Common myeloid progenitor, CD34-positive (primary cell): ENCODE results near the gene GSS.
A peak's percentile ranks its signal among the peaks of the same experiment; 100 is the strongest.

ENCODE experiments used
- CTCF ChIA-PET: fragments of 350-600 bp; sonication (Branson Sonifier 250); formaldehyde crosslinking; loops from one replicate; lab custom pipeline; 2021; ENCODE audit warnings: antibody characterized with exemption; lab: Charles Lee
- POLR2A ChIA-PET: fragments of 350-600 bp; sonication (Branson Sonifier 250); formaldehyde crosslinking; loops from one replicate; lab custom pipeline; 2021; ENCODE audit warnings: antibody characterized with exemption; lab: Charles Lee
- DNase-seq, 3 donors: peaks; one replicate each; pipeline versions ENCODE4 v3.0.0 to v3.0.0-alpha.2; 2013
- H3K27ac ChIP-seq, 2 experiments: 1 replicate in 1 of 2; 2 replicates in 1 of 2; pipeline ENCODE4 v1.7.0; 2013; ENCODE audit warnings: inconsistent platforms in 2 of 2, low read length in 2 of 2, mild to moderate bottlenecking in 2 of 2, low read depth in 1 of 2, moderate library complexity in 1 of 2; ENCODE audit not compliant: severe bottlenecking in 2 of 2, insufficient read depth in 1 of 2, poor library complexity in 1 of 2
- H3K27me3 ChIP-seq, 5 experiments: replicated peaks in 2 of 5; 1 replicate in 3 of 5; 2 replicates in 2 of 5; pipeline versions ENCODE4 v1.6.1 to v1.7.0; 2013; ENCODE audit warnings: low read length in 4 of 5, mild to moderate bottlenecking in 2 of 5, moderate library complexity in 2 of 5, inconsistent platforms in 1 of 5; ENCODE audit not compliant: insufficient read depth in 5 of 5, control insufficient read depth in 4 of 5
- H3K36me3 ChIP-seq, 4 experiments: 1 replicate in 2 of 4; 2 replicates in 2 of 4; pipeline versions ENCODE4 v1.6.1 to v1.7.0; 2013; ENCODE audit warnings: low read length in 3 of 4, control low read depth in 1 of 4, mild to moderate bottlenecking in 1 of 4; ENCODE audit not compliant: control insufficient read depth in 4 of 4, insufficient read depth in 4 of 4
- H3K4me1 ChIP-seq, 4 experiments: 1 replicate in 3 of 4; 2 replicates in 1 of 4; pipeline versions ENCODE4 v1.6.1 to v1.7.1; 2013; ENCODE audit warnings: low read length in 3 of 4, mild to moderate bottlenecking in 3 of 4, control low read depth in 1 of 4, inconsistent platforms in 1 of 4, moderate library complexity in 1 of 4; ENCODE audit not compliant: control insufficient read depth in 4 of 4, insufficient read depth in 4 of 4; ENCODE audit errors: control extremely low read depth in 1 of 4
- H3K4me3 ChIP-seq, 7 experiments: 1 replicate in 4 of 7; 2 replicates in 3 of 7; pipeline versions ENCODE4 v1.5.1 to v1.7.0; 2013; ENCODE audit warnings: mild to moderate bottlenecking in 7 of 7, low read length in 6 of 7, moderate library complexity in 6 of 7, inconsistent platforms in 2 of 7, low read depth in 2 of 7, control low read depth in 1 of 7; ENCODE audit not compliant: insufficient read depth in 4 of 7, control insufficient read depth in 1 of 7; ENCODE audit errors: extremely low read depth in 1 of 7
- H3K9me3 ChIP-seq, 5 experiments: 1 replicate in 4 of 5; 2 replicates in 1 of 5; pipeline versions ENCODE4 v1.6.1 to v1.7.1; 2013; ENCODE audit warnings: low read length in 4 of 5, mild to moderate bottlenecking in 2 of 5, inconsistent platforms in 1 of 5, low read depth in 1 of 5, moderate library complexity in 1 of 5; ENCODE audit not compliant: control insufficient read depth in 4 of 5, insufficient read depth in 2 of 5; ENCODE audit errors: control extremely low read depth in 1 of 5
- WGBS: methylation state at CpG from one replicate; pipeline ENCODE4 v1.1.5; 2013; ENCODE audit not compliant: insufficient coverage; 5-methylcytosine and 5-hydroxymethylcytosine counted together

GSS gene

GRCh38 chr20:34997774-34998173, 42.2 kb upstream of the GSS start:
- ChIA-PET POLR2A (no interaction called here), CTCF (no interaction called here)
- H3K36me3 ChIP-seq: peaks cover 16 to 94% (median 67%) of the 10 kb centered on the region in 4 experiments
- no peak for DNase-seq
- no peaks in the 10 kb centered on the region for H3K27me3 ChIP-seq
- H3K9me3 ChIP-seq: no peaks in the 10 kb centered on the region
- no peaks in the 10 kb centered on the region for H3K4me1 ChIP-seq
- H3K27ac ChIP-seq: no peak overlapping the region
- H3K4me3 ChIP-seq: no peak overlapping the region
- 96% methylated on average over 2 of the region's 2 CpGs for WGBS

GRCh38 chr20:34997131-34997561, 41.5 kb upstream of the GSS start:
- Histone ChIP-seq H3K9me3 (no peaks in the 10 kb centered on the region), H3K4me3 (no peak overlapping the region), H3K27ac (no peak overlapping the region), H3K27me3 (no peaks in the 10 kb centered on the region), H3K4me1 (no peaks in the 10 kb centered on the region), H3K36me3 (peaks cover 16 to 87% (median 61%) of the 10 kb centered on the region in 4 experiments)
- WGBS: 95% methylated on average over 28 of the region's 39 CpGs
- CTCF ChIA-PET: no interaction called here
- DNase-seq: peak in 1 of 3 donors; percentile 15
- POLR2A ChIA-PET: interaction anchor here (0.6 kb wide), 1 partner anchor 99 kb away, joined by 3 read pairs; no protein-coding TSS in a partner anchor

- Histone ChIP-seq H3K27me3 (no peaks in the 10 kb centered on the region), H3K9me3 (no peaks in the 10 kb centered on the region), H3K4me1 (no peaks in the 10 kb centered on the region), H3K27ac (no peak overlapping the region), H3K4me3 (no peak overlapping the region), H3K36me3 (peaks cover 14 to 80% (median 55%) of the 10 kb centered on the region in 4 experiments)
- ChIA-PET CTCF (no interaction called here), POLR2A (interaction anchor here (0.6 kb wide), 1 partner anchor 100 kb away, joined by 3 read pairs; no protein-coding TSS in a partner anchor)
- DNase-seq: no peak
- WGBS: 98% methylated on average over 19 of the region's 26 CpGs
Observed at GRCh38 chr20:34996243-34997028, 40.8 kb upstream of the GSS start.

- Histone ChIP-seq H3K4me1 (no peaks in the 10 kb centered on the region), H3K36me3 (peaks cover 8 to 73% (median 49%) of the 10 kb centered on the region in 4 experiments), H3K4me3 (no peak overlapping the region), H3K9me3 (no peaks in the 10 kb centered on the region), H3K27me3 (no peaks in the 10 kb centered on the region), H3K27ac (no peak overlapping the region)
- POLR2A ChIA-PET: no interaction called here
- CTCF ChIA-PET: interaction anchor here (0.9 kb wide), 1 partner anchor 11 kb away, joined by 3 read pairs; no protein-coding TSS in a partner anchor
- no peak for DNase-seq
- 85% methylated on average over 6 of the region's 7 CpGs for WGBS
Observed at GRCh38 chr20:34995696-34996095, 40.1 kb upstream of the GSS start.

- POLR2A ChIA-PET: no interaction called here
- no peak for DNase-seq
- H3K4me3 ChIP-seq: no peak overlapping the region
- H3K9me3 ChIP-seq: no peaks in the 10 kb centered on the region
- no peak overlapping the region for H3K27ac ChIP-seq
- 99% methylated on average over 14 of the region's 14 CpGs for WGBS
- H3K4me1 ChIP-seq: no peaks in the 10 kb centered on the region
- no peaks in the 10 kb centered on the region for H3K27me3 ChIP-seq
- peaks cover 8 to 68% (median 44%) of the 10 kb centered on the region in 4 experiments for H3K36me3 ChIP-seq
- CTCF ChIA-PET: interaction anchor here (0.9 kb wide), 1 partner anchor 10 kb away, joined by 3 read pairs; no protein-coding TSS in a partner anchor
Observed at GRCh38 chr20:34995192-34995591, 39.6 kb upstream of the GSS start.

GRCh38 chr20:34994509-34995131, 39.0 kb upstream of the GSS start:
- ChIA-PET CTCF (interaction anchor here (0.9 to 1.2 kb wide), 3 partner anchors 8 to 162 kb away, joined by 3 read pairs; no protein-coding TSS in a partner anchor), POLR2A (interaction anchor here (0.5 kb wide), 1 partner anchor 22 kb away, joined by 3 read pairs; no protein-coding TSS in a partner anchor)
- 90% methylated on average over 11 of the region's 14 CpGs for WGBS
- Histone ChIP-seq H3K27ac (no peak overlapping the region), H3K4me1 (no peaks in the 10 kb centered on the region), H3K36me3 (peaks cover 8 to 62% (median 39%) of the 10 kb centered on the region in 4 experiments), H3K27me3 (no peaks in the 10 kb centered on the region), H3K4me3 (no peak overlapping the region), H3K9me3 (no peaks in the 10 kb centered on the region)
- no peak for DNase-seq
